ENCODE measurements around the gene CACNA2D2.
"Not testable (repeated sequence)": the region's sequence is repeated elsewhere in the genome, so short reads cannot be mapped to it uniquely, and the experiment has no call there.

The CACNA2D2 gene

GRCh38 chr3:50530001-50530970 lies 26.9 kb upstream of the CACNA2D2 start:
- DNase-seq (ENCODE audit: low spot score), result no peak

GRCh38 chr3:50525987-50526386 lies 22.6 kb upstream of the CACNA2D2 start:
- DNase-seq (ENCODE audit: low spot score), result peak; percentile 40

GRCh38 chr3:50525191-50525910 lies 21.9 kb upstream of the CACNA2D2 start:
- DNase-seq (ENCODE audit: low spot score), result no peak

GRCh38 chr3:50524746-50525145 lies 21.3 kb upstream of the CACNA2D2 start:
- DNase-seq (ENCODE audit: low spot score), result no peak

GRCh38 chr3:50523279-50523811 lies 19.9 kb upstream of the CACNA2D2 start:
- DNase-seq (ENCODE audit: low spot score), result no peak

- DNase-seq (ENCODE audit: low spot score), result no peak
Observed at GRCh38 chr3:50521572-50521971, 18.1 kb upstream of the CACNA2D2 start.

- DNase-seq (ENCODE audit: low spot score), result no peak
Observed at GRCh38 chr3:50520849-50521248, 17.4 kb upstream of the CACNA2D2 start.

- peak; percentile 68 for DNase-seq (ENCODE audit: low spot score)
Observed at GRCh38 chr3:50519471-50520089, 16.1 kb upstream of the CACNA2D2 start.

GRCh38 chr3:50518436-50518835 lies 15.0 kb upstream of the CACNA2D2 start:
- no peak for DNase-seq (ENCODE audit: low spot score)

GRCh38 chr3:50517721-50518206 lies 14.3 kb upstream of the CACNA2D2 start:
- no peak for DNase-seq (ENCODE audit: low spot score)

- DNase-seq (ENCODE audit: low spot score), result no peak
Observed at GRCh38 chr3:50516440-50516871, 13.0 kb upstream of the CACNA2D2 start.

- DNase-seq (ENCODE audit: low spot score), result peak; percentile 49
Observed at GRCh38 chr3:50515565-50516439, 12.4 kb upstream of the CACNA2D2 start.

GRCh38 chr3:50512908-50513307 lies 9.5 kb upstream of the CACNA2D2 start:
- not testable (repeated sequence) for DNase-seq (ENCODE audit: low spot score)

- no peak for DNase-seq (ENCODE audit: low spot score)
Observed at GRCh38 chr3:50512131-50512530, 8.7 kb upstream of the CACNA2D2 start.

- no peak for DNase-seq (ENCODE audit: low spot score)
Observed at GRCh38 chr3:50510325-50510724, 6.9 kb upstream of the CACNA2D2 start.

GRCh38 chr3:50509715-50510114 lies 6.3 kb upstream of the CACNA2D2 start:
- no peak for DNase-seq (ENCODE audit: low spot score)

- DNase-seq (ENCODE audit: low spot score), result no peak
Observed at GRCh38 chr3:50508821-50509220, 5.4 kb upstream of the CACNA2D2 start.

- no peak for DNase-seq (ENCODE audit: low spot score)
Observed at GRCh38 chr3:50506169-50506568, 2.7 kb upstream of the CACNA2D2 start.

GRCh38 chr3:50504681-50505080 lies 1.2 kb upstream of the CACNA2D2 start:
- no peak for DNase-seq (ENCODE audit: low spot score)

- no peak for DNase-seq (ENCODE audit: low spot score)
Observed at GRCh38 chr3:50502584-50503423, 630 bp downstream of the CACNA2D2 start.

Measured in hepatic stellate cell (primary cell).